B cell (primary cell): ENCODE measurements around the gene FOXP4. TPM values are rescaled to one million over a fixed set of nuclear protein-coding genes. Genes with fewer than 3 reads are reported as not detected.

Experiments used
- ATAC-seq: fragments of 200-7000 bp; cut with Tn5 transposase; one replicate; pipeline ENCODE4 v1.10.0; 2021; ENCODE audit warnings: low read depth, mild to moderate bottlenecking, moderate number of reproducible peaks, moderate library complexity
- CTCF ChIA-PET: fragments of 350-600 bp; sonication (Branson Sonifier 250); formaldehyde crosslinking; loops from one replicate; lab custom pipeline; 2021; ENCODE audit warnings: antibody characterized with exemption, inconsistent platforms; lab: Charles Lee
- POLR2A ChIA-PET: fragments of 350-600 bp; sonication (Branson Sonifier 250); formaldehyde crosslinking; loops from one replicate; lab custom pipeline; 2021; ENCODE audit warnings: antibody characterized with exemption; lab: Charles Lee
- DNase-seq: peaks from one replicate; pipeline ENCODE4 v3.0.0; 2013
- H2AFZ ChIP-seq: 2 replicates; pipeline ENCODE4 v1.6.1; 2012; ENCODE audit warnings: mild to moderate bottlenecking, low read depth, low read length; ENCODE audit not compliant: insufficient read depth, poor library complexity, severe bottlenecking
- H3K27ac ChIP-seq, 2 donors: 1 replicate in 1 of 2; 2 replicates in 1 of 2; pipeline ENCODE4 v1.5.1; 2012 to 2013; ENCODE audit warnings: low read length in 2 of 2, mild to moderate bottlenecking in 2 of 2, moderate library complexity in 1 of 2
- H3K27me3 ChIP-seq, 4 experiments: fragments of 200-600 bp in 1 of 4; sonication (generic) in 1 of 4; replicated peaks in 1 of 4; 1 replicate in 2 of 4; 2 replicates in 2 of 4; pipeline versions ENCODE4 v1.6.1 to v1.7.0; 2013 to 2016; ENCODE audit warnings: low read length in 3 of 4, mild to moderate bottlenecking in 2 of 4, mixed read lengths in 1 of 4, moderate library complexity in 1 of 4; ENCODE audit not compliant: insufficient read depth in 4 of 4, control insufficient read depth in 3 of 4; ENCODE audit errors: control extremely low read depth in 1 of 4
- H3K36me3 ChIP-seq, 2 experiments: replicated peaks in 1 of 2; 1 replicate in 1 of 2; 2 replicates in 1 of 2; pipeline versions ENCODE4 v1.6.1 to v1.7.1; 2013; ENCODE audit warnings: low read length in 1 of 2; ENCODE audit not compliant: insufficient read depth in 2 of 2, control insufficient read depth in 1 of 2; ENCODE audit errors: control extremely low read depth in 1 of 2, extremely low read depth in 1 of 2
- H3K4me1 ChIP-seq, 2 donors: fragments of 200-600 bp in 1 of 2; sonication (generic) in 1 of 2; 1 replicate in 1 of 2; 2 replicates in 1 of 2; pipeline versions ENCODE4 v1.5.1 to v1.6.1; 2013 to 2017; ENCODE audit warnings: low read length in 2 of 2; ENCODE audit not compliant: control insufficient read depth in 2 of 2, insufficient read depth in 2 of 2
- H3K4me2 ChIP-seq: replicated peaks from 2 replicates; pipeline ENCODE3; 2012; ENCODE audit warnings: mild to moderate bottlenecking, low read depth, low read length; ENCODE audit not compliant: poor library complexity, severe bottlenecking
- H3K4me3 ChIP-seq, 5 experiments: fragments of 200-600 bp in 1 of 5; sonication (generic) in 1 of 5; 1 replicate in 3 of 5; 2 replicates in 2 of 5; pipeline versions ENCODE4 v1.5.1 to v1.7.0; 2011 to 2016; ENCODE audit warnings: low read length in 4 of 5, mild to moderate bottlenecking in 4 of 5, low read depth in 2 of 5, control low read depth in 1 of 5, moderate library complexity in 1 of 5; ENCODE audit not compliant: insufficient read depth in 1 of 5; ENCODE audit errors: control extremely low read depth in 1 of 5, extremely low read depth in 1 of 5
- H3K79me2 ChIP-seq: fragments of 200-600 bp; sonication (generic); one replicate; pipeline ENCODE4 v1.6.0; 2016; ENCODE audit warnings: low read length; ENCODE audit not compliant: control insufficient read depth, insufficient read depth
- H3K9ac ChIP-seq: fragments of 200-600 bp; sonication (generic); 2 replicates; pipeline ENCODE4 v1.6.1; 2017; ENCODE audit warnings: mild to moderate bottlenecking, low read length, moderate library complexity
- H3K9me3 ChIP-seq, 3 donors: one replicate each; pipeline versions ENCODE4 v1.6.1 to v1.7.1; 2013; ENCODE audit warnings: low read length in 2 of 3; ENCODE audit not compliant: control insufficient read depth in 2 of 3, insufficient read depth in 1 of 3; ENCODE audit errors: control extremely low read depth in 1 of 3
- H4K20me1 ChIP-seq: 2 replicates; pipeline ENCODE4 v1.6.0; 2012; ENCODE audit warnings: mild to moderate bottlenecking, low read length; ENCODE audit not compliant: insufficient read depth, control insufficient read depth, poor library complexity, severe bottlenecking
- H3K27ac Mint-ChIP-seq: one replicate; pipeline ENCODE4 v1.8.0; 2021; ENCODE audit warnings: mixed read lengths
- H3K27me3 Mint-ChIP-seq: one replicate; pipeline ENCODE4 v1.8.0; 2021; ENCODE audit warnings: mixed read lengths
- H3K4me1 Mint-ChIP-seq: one replicate; pipeline ENCODE4 v1.8.0; 2021; ENCODE audit warnings: mixed read lengths
- H3K4me3 Mint-ChIP-seq: one replicate; pipeline ENCODE4 v1.8.0; 2021; ENCODE audit warnings: mixed read lengths
- H3K9me3 Mint-ChIP-seq: one replicate; pipeline ENCODE4 v1.8.0; 2022; ENCODE audit warnings: mixed read lengths; ENCODE audit not compliant: insufficient read depth
- EZH2 ChIP-seq: IDR thresholded peaks from 2 replicates; pipeline ENCODE4 v1.6.1; 2012; ENCODE audit warnings: borderline replicate concordance, low read depth, mild to moderate bottlenecking, moderate library complexity, low read length; ENCODE audit not compliant: insufficient read depth, poor library complexity, severe bottlenecking
- WGBS: methylation state at CpG from one replicate; pipeline ENCODE4 v1.1.5; 2013; ENCODE audit warnings: missing lambda C conversion rate; ENCODE audit not compliant: insufficient coverage; 5-methylcytosine and 5-hydroxymethylcytosine counted together
- intact Hi-C: fragments of 100-400 bp; cut with micrococcal nuclease; formaldehyde crosslinking; loops from one replicate; pipeline ENCODE4 v1.10.0; 2022
- polyA plus RNA-seq: library from polyadenylated mRNA; depleted of rRNA; stranded (reverse); fragments of >200 nt; gene quantifications from 2 replicates; pipeline ENCODE4 v1.2.3, GENCODE V29; 2012
- total RNA-seq, 2 donors: library from RNA; stranded (reverse); fragments of 120-200 nt in 1 of 2; gene quantifications; 1 replicate in 1 of 2; 2 replicates in 1 of 2; pipeline versions ENCODE4 v1.2.3 to v1.2.4, GENCODE V29; 2013 to 2022
- TF ChIP-seq, protein P1 (sequence below): fragments of 200-600 bp; IDR thresholded peaks from one replicate; pipeline ENCODE4 v1.8.0; 2022; ENCODE audit warnings: antibody characterized with exemption, mild to moderate bottlenecking

The FOXP4 gene
- total and polyA plus RNA-seq, 2 donors (not counting 1 experiment from before 2014, with no cell fraction given) = 17.0 to 38.7 TPM

DNA sequence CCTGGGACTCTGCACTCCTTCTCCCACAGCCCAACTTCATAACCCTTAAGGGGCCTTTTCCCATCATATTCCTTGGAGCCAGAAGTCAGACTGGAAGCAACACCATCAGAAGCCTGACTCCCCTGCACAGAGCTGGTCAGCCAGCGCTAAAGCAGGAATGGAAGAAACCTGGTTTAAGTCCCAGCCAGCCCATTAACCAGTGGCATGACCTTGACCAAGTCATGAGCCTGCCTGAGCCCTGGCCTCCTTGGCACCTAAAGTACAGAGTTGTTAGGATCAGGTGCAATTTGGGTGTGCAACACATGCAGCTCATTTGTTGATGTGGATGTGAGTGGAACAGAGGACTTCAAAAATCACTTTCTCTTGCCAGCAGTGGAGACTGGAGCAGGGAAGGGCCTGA is 20.8 kb downstream of the FOXP4 start:
- H3K27ac ChIP-seq = no peak overlapping the region
- 90% methylated on average over 1 of the region's 1 CpG for WGBS
- DNase-seq = no peak
- no peaks in the 10 kb centered on the region for H3K27me3 Mint-ChIP-seq
- ChIA-PET CTCF (interaction anchor here (1.1 kb wide), 1 partner anchor 26 kb away, joined by 3 read pairs; no protein-coding TSS in a partner anchor), POLR2A (no interaction called here)
- no peak overlapping the region for H3K4me3 ChIP-seq
- no peak for ATAC-seq
- H3K27ac Mint-ChIP-seq = no peak overlapping the region
- H3K27me3 ChIP-seq = no peaks in the 10 kb centered on the region
- no peak overlapping the region for H2AFZ ChIP-seq
- peaks cover 31% of the 10 kb centered on the region for H4K20me1 ChIP-seq
- intact Hi-C loops = no loop called here
- peaks cover 0 to 36% of the 10 kb centered on the region in 2 experiments for H3K36me3 ChIP-seq
- H3K9ac ChIP-seq = no peak overlapping the region
- no peak overlapping the region for H3K4me3 Mint-ChIP-seq
- no peaks in the 10 kb centered on the region for H3K9me3 Mint-ChIP-seq
- no peaks in the 10 kb centered on the region for H3K9me3 ChIP-seq
- peaks cover 11% of the 10 kb centered on the region for H3K79me2 ChIP-seq
- peaks cover 0 to under 1% of the 10 kb centered on the region in 2 donors for H3K4me1 ChIP-seq
- TF ChIP-seq, protein P1, sequence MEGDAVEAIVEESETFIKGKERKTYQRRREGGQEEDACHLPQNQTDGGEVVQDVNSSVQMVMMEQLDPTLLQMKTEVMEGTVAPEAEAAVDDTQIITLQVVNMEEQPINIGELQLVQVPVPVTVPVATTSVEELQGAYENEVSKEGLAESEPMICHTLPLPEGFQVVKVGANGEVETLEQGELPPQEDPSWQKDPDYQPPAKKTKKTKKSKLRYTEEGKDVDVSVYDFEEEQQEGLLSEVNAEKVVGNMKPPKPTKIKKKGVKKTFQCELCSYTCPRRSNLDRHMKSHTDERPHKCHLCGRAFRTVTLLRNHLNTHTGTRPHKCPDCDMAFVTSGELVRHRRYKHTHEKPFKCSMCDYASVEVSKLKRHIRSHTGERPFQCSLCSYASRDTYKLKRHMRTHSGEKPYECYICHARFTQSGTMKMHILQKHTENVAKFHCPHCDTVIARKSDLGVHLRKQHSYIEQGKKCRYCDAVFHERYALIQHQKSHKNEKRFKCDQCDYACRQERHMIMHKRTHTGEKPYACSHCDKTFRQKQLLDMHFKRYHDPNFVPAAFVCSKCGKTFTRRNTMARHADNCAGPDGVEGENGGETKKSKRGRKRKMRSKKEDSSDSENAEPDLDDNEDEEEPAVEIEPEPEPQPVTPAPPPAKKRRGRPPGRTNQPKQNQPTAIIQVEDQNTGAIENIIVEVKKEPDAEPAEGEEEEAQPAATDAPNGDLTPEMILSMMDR = no peak
- no peak for TF ChIP-seq EZH2
- no peak overlapping the region for H3K4me2 ChIP-seq
- peaks cover 9% of the 10 kb centered on the region for H3K4me1 Mint-ChIP-seq

DNA sequence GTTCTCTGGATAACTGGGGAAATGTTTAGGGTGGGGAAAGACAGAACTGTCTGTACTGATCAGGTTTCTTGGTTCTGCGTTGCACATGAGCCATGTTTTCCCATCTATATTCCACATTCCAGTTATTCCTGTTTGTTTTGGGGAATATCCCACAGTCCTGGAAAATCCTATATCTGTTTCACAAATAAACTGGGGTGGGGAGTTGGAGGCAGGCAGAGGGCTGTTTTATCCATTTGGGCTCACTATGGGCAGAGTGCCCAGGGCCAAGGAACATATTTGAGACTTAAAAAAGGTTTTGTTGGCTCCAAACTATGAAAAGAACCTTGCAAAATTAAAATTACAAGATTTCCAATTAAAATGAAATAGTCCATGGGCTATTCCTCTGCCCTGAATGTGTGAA is 21.5 kb downstream of the FOXP4 start:
- H3K4me3 ChIP-seq = no peak overlapping the region
- no CpG with 5 or more reads among the region's 1 CpG for WGBS
- H3K4me3 Mint-ChIP-seq = no peak overlapping the region
- ChIA-PET CTCF (no interaction called here), POLR2A (no interaction called here)
- H3K4me1 ChIP-seq = peaks cover 0 to 7% of the 10 kb centered on the region in 2 donors
- H3K9ac ChIP-seq = no peak overlapping the region
- no peaks in the 10 kb centered on the region for H3K9me3 Mint-ChIP-seq
- H2AFZ ChIP-seq = no peak overlapping the region
- peaks cover 7% of the 10 kb centered on the region for H3K4me1 Mint-ChIP-seq
- H4K20me1 ChIP-seq = peaks cover 29% of the 10 kb centered on the region
- H3K27me3 ChIP-seq = no peaks in the 10 kb centered on the region
- no peak overlapping the region for H3K4me2 ChIP-seq
- no peak for TF ChIP-seq EZH2
- TF ChIP-seq, protein P1 = no peak
- H3K27ac ChIP-seq = no peak overlapping the region
- no peak overlapping the region for H3K27ac Mint-ChIP-seq
- DNase-seq (no peak), ATAC-seq (no peak)
- H3K9me3 ChIP-seq = no peaks in the 10 kb centered on the region
- intact Hi-C loops = no loop called here
- peaks cover 11% of the 10 kb centered on the region for H3K79me2 ChIP-seq
- no peaks in the 10 kb centered on the region for H3K27me3 Mint-ChIP-seq
- peaks cover 0 to 37% of the 10 kb centered on the region in 2 experiments for H3K36me3 ChIP-seq
